GM12874 (cell line): ENCODE measurements around the gene B4GALT6.

ENCODE experiments used
- CTCF ChIP-seq: IDR thresholded peaks from 2 replicates; pipeline ENCODE4 v1.5.1; 2011; ENCODE audit warnings: low read depth, mild to moderate bottlenecking, control low read depth, low read length, moderate library complexity; ENCODE audit not compliant: insufficient read depth

Gene B4GALT6

GRCh38 chr18:31591113-31591512, 93.3 kb downstream of the B4GALT6 start:
- no peak for TF ChIP-seq CTCF

- no peak for TF ChIP-seq CTCF
Measured at GRCh38 chr18:31590570-31590969, 93.8 kb downstream of the B4GALT6 start.

GRCh38 chr18:31587529-31587928, 96.9 kb downstream of the B4GALT6 start:
- TF ChIP-seq CTCF = no peak

- no peak for TF ChIP-seq CTCF
Measured at GRCh38 chr18:31586616-31587015, 97.8 kb downstream of the B4GALT6 start.

GRCh38 chr18:31585991-31586390, 98.4 kb downstream of the B4GALT6 start:
- TF ChIP-seq CTCF = no peak

- TF ChIP-seq CTCF = no peak
Measured at GRCh38 chr18:31583185-31583854, 101.1 kb downstream of the B4GALT6 start.

GRCh38 chr18:31581498-31582197, 102.7 kb downstream of the B4GALT6 start:
- no peak for TF ChIP-seq CTCF
